HG03558 (cell line): ENCODE measurements around the gene CNTRL.
"Not testable (repeated sequence)": the region's sequence is repeated elsewhere in the genome, so short reads cannot be mapped to it uniquely, and the experiment has no call there.

Experiments
- ATAC-seq: cut with Tn5 transposase; IDR thresholded peaks from one replicate; pipeline ENCODE4 v1.9.1; 2021; ENCODE audit warnings: moderate number of reproducible peaks; ENCODE audit not compliant: unreplicated experiment; ENCODE audit errors: extremely low read depth

Gene CNTRL

GRCh38 chr9:121074370-121075250 lies at the start of gene CNTRL:
Gene CNTRL (plus strand): TSS chr9:121074955. CDS start chr9:121088327, 13,372 bp downstream.
- peak; percentile 38 for ATAC-seq

- ATAC-seq: no peak
Measured at GRCh38 chr9:121026260-121026691, 48.5 kb upstream of the CNTRL start.

- no peak for ATAC-seq
Measured at GRCh38 chr9:121026768-121027167, 48.0 kb upstream of the CNTRL start.

- ATAC-seq: not testable (repeated sequence)
Measured at GRCh38 chr9:121028285-121028684, 46.5 kb upstream of the CNTRL start.

GRCh38 chr9:121029469-121029868 lies 45.3 kb upstream of the CNTRL start:
- ATAC-seq: no peak

- ATAC-seq: no peak
Measured at GRCh38 chr9:121034529-121034928, 40.2 kb upstream of the CNTRL start.

- ATAC-seq: not testable (repeated sequence)
Measured at GRCh38 chr9:121035717-121036116, 39.0 kb upstream of the CNTRL start.

GRCh38 chr9:121038362-121038761 lies 36.4 kb upstream of the CNTRL start:
- no peak for ATAC-seq

- ATAC-seq: no peak
Measured at GRCh38 chr9:121038804-121039203, 36.0 kb upstream of the CNTRL start.

- ATAC-seq: no peak
Measured at GRCh38 chr9:121048175-121048574, 26.6 kb upstream of the CNTRL start.

GRCh38 chr9:121048618-121049017 lies 26.1 kb upstream of the CNTRL start:
- ATAC-seq: no peak

- no peak for ATAC-seq
Measured at GRCh38 chr9:121050128-121050988, 24.4 kb upstream of the CNTRL start, which contains the start of gene C5. Gene C5 (minus strand): TSS chr9:121050275. CDS start chr9:121050246, 29 bp downstream.

GRCh38 chr9:121053544-121053943 lies 21.2 kb upstream of the CNTRL start:
- ATAC-seq: no peak

GRCh38 chr9:121055642-121056143 lies 19.1 kb upstream of the CNTRL start:
- no peak for ATAC-seq

- no peak for ATAC-seq
Measured at GRCh38 chr9:121057821-121058220, 16.9 kb upstream of the CNTRL start.

- no peak for ATAC-seq
Measured at GRCh38 chr9:121059513-121059912, 15.2 kb upstream of the CNTRL start.

GRCh38 chr9:121059998-121060636 lies 14.6 kb upstream of the CNTRL start:
- no peak for ATAC-seq

GRCh38 chr9:121066850-121067249 lies 7.9 kb upstream of the CNTRL start:
- ATAC-seq: no peak

- no peak for ATAC-seq
Measured at GRCh38 chr9:121067640-121068039, 7.1 kb upstream of the CNTRL start.

GRCh38 chr9:121069396-121069795 lies 5.4 kb upstream of the CNTRL start:
- no peak for ATAC-seq
